ENCODE data around the gene HSPG2.

DNA sequence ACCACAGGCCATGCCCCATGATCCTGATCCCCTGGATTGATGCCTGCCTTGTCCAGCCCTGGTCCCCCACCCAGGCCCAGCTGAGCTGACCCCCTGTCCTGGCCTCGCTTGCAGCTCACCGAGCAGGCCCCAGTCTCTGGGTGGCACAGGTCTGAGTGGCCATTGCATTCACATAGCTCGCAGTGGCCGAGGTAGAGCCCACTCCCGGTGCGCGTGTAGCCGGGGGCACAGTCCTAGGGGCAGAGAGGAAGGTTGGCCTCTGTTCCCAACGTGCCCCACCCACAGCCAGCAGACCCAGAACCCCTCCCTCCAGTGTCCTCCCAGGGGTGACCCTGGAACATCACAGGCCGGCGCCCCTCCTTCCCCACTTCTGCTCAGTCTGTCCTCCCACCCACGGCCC lies 73.1 kb downstream of the HSPG2 start:
- TF ChIP-seq POLR2AphosphoS5 (IDR thresholded peaks at IDR 0.05; ENCODE audit: low read depth, low read length) (no peak), POU2F2 (IDR thresholded peaks at IDR 0.05; ENCODE audit: low read depth, low read length) (no peak)

All from GM12891 (cell line).